GM12878 (cell line): ENCODE data around the gene DHCR24. TPM values are rescaled to one million over a fixed set of nuclear protein-coding genes. Genes with fewer than 3 reads are reported as not detected.

Source experiments
- ATAC-seq: fragments of 200-7000 bp; cut with Tn5 transposase; 3 replicates; pipeline ENCODE4 v1.9.1; 2020; ENCODE audit warnings: mild to moderate bottlenecking, moderate library complexity
- BruUV-seq: library from RNA; stranded (reverse); fragments of 400-500 nt; replicated peaks from 2 replicates; lab custom pipeline; 2021; lab: Mats Ljungman, UMichigan
- CTCF ChIA-PET: fragments of 300-600 bp; sonication (Branson Sonifier 250); formaldehyde crosslinking; extraction: SDS; loops from one replicate; lab custom pipeline; 2021; ENCODE audit warnings: inconsistent platforms; lab: Yijun Ruan, JAX
- POLR2A ChIA-PET: fragments of 350-600 bp; formaldehyde crosslinking; extraction: SDS; loops from one replicate; lab custom pipeline; 2021; ENCODE audit warnings: inconsistent platforms; lab: Charles Lee
- RAD21 ChIA-PET: fragments of 300-600 bp; sonication (Branson Sonifier 250); formaldehyde crosslinking; loops from one replicate; lab custom pipeline; 2023; ENCODE audit warnings: antibody characterized with exemption; ENCODE audit not compliant: unreplicated experiment; lab: Charles Lee
- SMC1A ChIA-PET: fragments of 300-600 bp; sonication (Branson Sonifier 250); formaldehyde crosslinking; loops from one replicate; lab custom pipeline; 2023; ENCODE audit not compliant: unreplicated experiment, uncharacterized antibody; lab: Charles Lee
- DNase-seq: peaks from one replicate; pipeline ENCODE4 v3.0.0-alpha.2; 2011; ENCODE audit warnings: low read depth, low spot score
- FAIRE-seq: peaks from 3 replicates; lab custom pipeline; 2011; peaks lifted over from hg19 to GRCh38; lab: Jason Lieb, UNC
- H2AFZ ChIP-seq: 2 replicates; pipeline ENCODE4 v1.6.0; 2011; ENCODE audit warnings: low read depth, low read length, control low read depth; ENCODE audit not compliant: control insufficient read depth
- H3K27ac ChIP-seq: 2 replicates; pipeline ENCODE4 v1.5.1; 2011; ENCODE audit warnings: control low read depth; ENCODE audit not compliant: control insufficient read depth, insufficient read depth
- H3K27me3 ChIP-seq, 2 experiments: replicated peaks in 1 of 2; 2 replicates each; pipeline versions ENCODE4 v1.6.0 to v1.6.1; 2011; ENCODE audit warnings: low read length in 1 of 2; ENCODE audit not compliant: control insufficient read depth in 2 of 2, insufficient read depth in 2 of 2
- H3K36me3 ChIP-seq, 2 experiments: 2 replicates each; pipeline ENCODE4 v1.5.1; 2011; ENCODE audit warnings: low read length in 1 of 2; ENCODE audit not compliant: control insufficient read depth in 2 of 2, insufficient read depth in 2 of 2
- H3K4me1 ChIP-seq: 2 replicates; pipeline ENCODE4 v1.6.1; 2011; ENCODE audit warnings: mild to moderate bottlenecking, low read length, moderate library complexity, mixed read lengths; ENCODE audit not compliant: control insufficient read depth, insufficient read depth
- H3K4me2 ChIP-seq: 2 replicates; pipeline ENCODE4 v1.6.0; 2011; ENCODE audit warnings: control low read depth; ENCODE audit not compliant: control insufficient read depth, insufficient read depth
- H3K4me3 ChIP-seq: fragments of 200-600 bp; sonication (generic); 2 replicates; pipeline ENCODE4 v1.5.1; 2016
- H3K79me2 ChIP-seq: 2 replicates; pipeline ENCODE4 v1.6.0; 2011; ENCODE audit warnings: low read length; ENCODE audit not compliant: control insufficient read depth, insufficient read depth
- H3K9ac ChIP-seq: 2 replicates; pipeline ENCODE4 v1.8.0; 2011; ENCODE audit warnings: low read length, control low read depth, mixed read lengths; ENCODE audit not compliant: control insufficient read depth, insufficient read depth
- H3K9me3 ChIP-seq: replicated peaks from 3 replicates; pipeline ENCODE4 v1.5.1; 2011; ENCODE audit warnings: mild to moderate bottlenecking, low read length; ENCODE audit not compliant: control insufficient read depth, insufficient read depth
- H4K20me1 ChIP-seq: 2 replicates; pipeline ENCODE4 v1.6.0; 2011; ENCODE audit not compliant: control insufficient read depth, insufficient read depth
- ATF7 ChIP-seq: fragments of 450-650 bp; IDR thresholded peaks from 2 replicates; pipeline ENCODE4 v1.6.1; 2016; ENCODE audit warnings: low read depth, mild to moderate bottlenecking
- CREM ChIP-seq: IDR thresholded peaks from 2 replicates; pipeline ENCODE4 v1.6.1; 2014; ENCODE audit warnings: antibody characterized with exemption, low read depth
- FOS ChIP-seq: IDR thresholded peaks from 3 replicates; pipeline ENCODE4 v1.6.1; 2011; ENCODE audit warnings: borderline replicate concordance; ENCODE audit not compliant: insufficient read length; ENCODE audit errors: extremely low read depth
- GABPA ChIP-seq: IDR thresholded peaks from 2 replicates; pipeline ENCODE4 v1.6.1; 2014; ENCODE audit warnings: antibody characterized with exemption, low read depth, mild to moderate bottlenecking, inconsistent platforms
- HSF1 ChIP-seq: fragments of 150-350 bp; IDR thresholded peaks from 2 replicates; pipeline ENCODE4 v1.6.1; 2014; ENCODE audit warnings: mild to moderate bottlenecking, low read depth, low read length
- IRF3 ChIP-seq: fragments of 450-650 bp; IDR thresholded peaks from 2 replicates; pipeline ENCODE4 v1.6.1; 2014; ENCODE audit warnings: mild to moderate bottlenecking
- MXI1 ChIP-seq: fragments of 150-350 bp; IDR thresholded peaks from 2 replicates; pipeline ENCODE4 v1.6.1; 2011; ENCODE audit warnings: low read depth, mild to moderate bottlenecking, inconsistent platforms, low read length, improper control_type of control experiment
- NKRF ChIP-seq: fragments of 450-650 bp; conservative IDR thresholded peaks from 2 replicates; pipeline ENCODE4 v1.6.1; 2017; ENCODE audit warnings: mild to moderate bottlenecking, moderate library complexity
- NR2F1 ChIP-seq: fragments of 450-650 bp; conservative IDR thresholded peaks from 2 replicates; pipeline ENCODE4 v1.6.1; 2017; ENCODE audit warnings: mild to moderate bottlenecking
- PAX5 ChIP-seq: IDR thresholded peaks from 2 replicates; pipeline ENCODE4 v1.6.1; 2011; ENCODE audit warnings: low read depth, low read length, borderline replicate concordance
- PML ChIP-seq: IDR thresholded peaks from 2 replicates; pipeline ENCODE4 v1.6.1; 2012; ENCODE audit warnings: low read length, inconsistent platforms
- RAD51 ChIP-seq: fragments of 450-650 bp; IDR thresholded peaks from 2 replicates; pipeline ENCODE4 v1.6.1; 2016; ENCODE audit warnings: moderate library complexity, mild to moderate bottlenecking, inconsistent platforms
- SIN3A ChIP-seq: IDR thresholded peaks from 2 replicates; pipeline ENCODE4 v1.6.1; 2012; ENCODE audit warnings: low read depth, low read length, improper control_type of control experiment
- SMAD1 ChIP-seq: fragments of 450-650 bp; IDR thresholded peaks from 2 replicates; pipeline ENCODE4 v1.6.1; 2018; ENCODE audit warnings: mild to moderate bottlenecking, low read depth; ENCODE audit not compliant: partially characterized antibody
- SMAD5 ChIP-seq: IDR thresholded peaks from 2 replicates; pipeline ENCODE4 v1.6.1; 2016; ENCODE audit warnings: antibody characterized with exemption, low read depth
- SMC3 ChIP-seq: IDR thresholded peaks from 2 replicates; pipeline ENCODE4 v1.6.1; 2011; ENCODE audit warnings: low read length, improper control_type of control experiment, borderline replicate concordance
- SP1 ChIP-seq: IDR thresholded peaks from one replicate; pipeline ENCODE4 v1.6.1; 2011; ENCODE audit warnings: low read depth, low read length
- SPI1 ChIP-seq: IDR thresholded peaks from 2 replicates; pipeline ENCODE4 v1.6.1; 2011; ENCODE audit warnings: low read depth, mild to moderate bottlenecking, low read length, moderate library complexity, borderline replicate concordance; ENCODE audit not compliant: insufficient read depth
- TBL1XR1 ChIP-seq: IDR thresholded peaks from 2 replicates; pipeline ENCODE4 v1.6.1; 2012; ENCODE audit warnings: low read depth, low read length, improper control_type of control experiment
- YBX1 ChIP-seq: fragments of 450-650 bp; IDR thresholded peaks from 2 replicates; pipeline ENCODE4 v1.6.1; 2016; ENCODE audit warnings: antibody characterized with exemption
- ZZZ3 ChIP-seq: IDR thresholded peaks from 2 replicates; pipeline ENCODE4 v1.6.1; 2011; ENCODE audit warnings: low read depth; ENCODE audit not compliant: control insufficient read depth, insufficient read length
- WGBS: methylation state at CpG from one replicate; pipeline ENCODE4 v1.1.6; 2016; ENCODE audit warnings: low lambda C conversion rate; ENCODE audit not compliant: insufficient replicate concordance, insufficient coverage; ENCODE audit errors: missing lambda C conversion rate; 5-methylcytosine and 5-hydroxymethylcytosine counted together
- in situ Hi-C: fragments of 300-500 bp; cut with MboI; formaldehyde crosslinking; loops from 9 replicates; pipeline ENCODE4 v1.14.3; 2018; ENCODE audit warnings: mixed read lengths
- intact Hi-C: fragments of 100-400 bp; cut with micrococcal nuclease; formaldehyde crosslinking; loops from one replicate; pipeline ENCODE4 v1.14.2; 2022; ENCODE audit not compliant: unreplicated experiment
- polyA plus RNA-seq, 11 experiments: library from polyadenylated mRNA; depleted of rRNA in 4 of 11; unstranded in 6 of 11; stranded (reverse) in 5 of 11; fragments of >200 nt; fragmentation: Nextera tagmentation in 4 of 11; fragmentation: Illumina TruSeq in 1 of 11; extraction: Ambion mirVana in 4 of 11; extraction: Trizol in 1 of 11; gene quantifications; 1 replicate in 1 of 11; 2 replicates in 10 of 11; pipeline versions ENCODE4 v1.2.1 to v1.2.3, GENCODE V29; 2011 to 2016; ENCODE audit warnings: inconsistent platforms in 2 of 11, missing spikeins in 2 of 11, low read depth in 1 of 11
- total RNA-seq, 4 experiments: library from RNA; depleted of rRNA in 3 of 4; stranded (reverse); fragments of >200 nt in 3 of 4; fragmentation: Illumina TruSeq in 1 of 4; extraction: Trizol in 1 of 4; gene quantifications; 2 replicates each; pipeline versions ENCODE4 v1.2.1 to v1.2.3, GENCODE V29; 2013 to 2021

The DHCR24 gene
- total and polyA plus RNA-seq, 10 of the 15 experiments (the other 5 are each of a cell fraction or from before 2014, with no cell fraction given): 23.3 to 169 (median 120) TPM

- TF ChIP-seq MXI1 (no peak), SIN3A (no peak), RAD51 (no peak), PAX5 (no peak)
These were observed 35.0 kb downstream of the DHCR24 start (continued) for GRCh38 chr1:54851936-54852524.

GRCh38 chr1:54851406-54851805 is 35.6 kb downstream of the DHCR24 start:
- Histone ChIP-seq H3K4me3 (no peak overlapping the region), H3K4me2 (no peak overlapping the region), H3K9ac (no peak overlapping the region), H3K27me3 (no peaks in the 10 kb centered on the region), H3K36me3 (peaks cover 32 to 51% of the 10 kb centered on the region in 2 experiments), H3K9me3 (no peaks in the 10 kb centered on the region), H3K79me2 (no peaks in the 10 kb centered on the region), H3K4me1 (no peaks in the 10 kb centered on the region), H4K20me1 (no peaks in the 10 kb centered on the region), H3K27ac (no peak overlapping the region), H2AFZ (no peak overlapping the region)
- intact Hi-C loops (no loop called here), in situ Hi-C loops (no loop called here)
- 96% methylated on average over 7 of the region's 9 CpGs for WGBS
- POLR2A ChIA-PET: no interaction called here
- RAD21 ChIA-PET: no interaction called here
- ATAC-seq (no peak), DNase-seq (no peak), FAIRE-seq (no peak)
- BruUV-seq: no TSS peak
- CTCF ChIA-PET: no interaction called here
- SMC1A ChIA-PET: no interaction called here
- TF ChIP-seq HSF1: no peak
- TF ChIP-seq ZZZ3: no peak
- no peak for TF ChIP-seq SMC3
- no peak for TF ChIP-seq CREM
- TF ChIP-seq TBL1XR1: no peak
- TF ChIP-seq PML: no peak
- TF ChIP-seq NKRF: no peak
- no peak for TF ChIP-seq SMAD1
- no peak for TF ChIP-seq IRF3
- TF ChIP-seq SMAD5: no peak
- no peak for TF ChIP-seq NR2F1
- TF ChIP-seq GABPA: no peak
- no peak for TF ChIP-seq FOS
- no peak for TF ChIP-seq ATF7
- no peak for TF ChIP-seq YBX1
- TF ChIP-seq SPI1: no peak
- TF ChIP-seq SP1: no peak
